ENCODE measurements around the gene AQP2. TPM values are rescaled to one million over a fixed set of nuclear protein-coding genes. Genes with fewer than 3 reads are reported as not detected.
"Not testable (repeated sequence)": the region's sequence is repeated elsewhere in the genome, so short reads cannot be mapped to it uniquely, and the experiment has no call there.

The AQP2 gene
- total RNA-seq, 4 donors from 2014 or later: 0.12 TPM; not detected in 3

GRCh38 chr12:49987625-49988303, 37.2 kb downstream of the AQP2 start:
- Histone ChIP-seq H3K36me3 (peaks cover 0 to 21% of the 10 kb centered on the region in 2 donors), H3K9me3 (no peaks in the 10 kb centered on the region), H3K27ac (peak overlapping the region in 3 of 4 donors; percentile 3 to 31 (median 27)), H3K4me1 (peaks cover 0 to 29% (median 7%) of the 10 kb centered on the region in 3 donors), H3K4me3 (no peak overlapping the region), H3K27me3 (no peaks in the 10 kb centered on the region)
- no peak for ATAC-seq
- WGBS, 2 donors (ENCODE audit: low coverage in 1 of 2): 60 to 62% methylated on average over 3 of the region's 4 CpGs
- TF ChIP-seq EP300 (IDR thresholded peaks at IDR 0.05): no peak
- peak; percentile 8 for TF ChIP-seq POLR2AphosphoS5 (IDR thresholded peaks at IDR 0.05)

- WGBS, 2 donors (ENCODE audit: low coverage in 1 of 2): 85 to 100% methylated on average over 2 of the region's 2 CpGs
- Histone ChIP-seq H3K36me3 (peaks cover 0 to 37% of the 10 kb centered on the region in 2 donors), H3K4me1 (peaks cover 0 to 19% (median 0%) of the 10 kb centered on the region in 3 donors)
- not testable (repeated sequence) for ATAC-seq, H3K27ac ChIP-seq, H3K27me3 ChIP-seq, H3K4me3 ChIP-seq, H3K9me3 ChIP-seq
Observed at GRCh38 chr12:49989400-49989799, 38.9 kb downstream of the AQP2 start.

DNA sequence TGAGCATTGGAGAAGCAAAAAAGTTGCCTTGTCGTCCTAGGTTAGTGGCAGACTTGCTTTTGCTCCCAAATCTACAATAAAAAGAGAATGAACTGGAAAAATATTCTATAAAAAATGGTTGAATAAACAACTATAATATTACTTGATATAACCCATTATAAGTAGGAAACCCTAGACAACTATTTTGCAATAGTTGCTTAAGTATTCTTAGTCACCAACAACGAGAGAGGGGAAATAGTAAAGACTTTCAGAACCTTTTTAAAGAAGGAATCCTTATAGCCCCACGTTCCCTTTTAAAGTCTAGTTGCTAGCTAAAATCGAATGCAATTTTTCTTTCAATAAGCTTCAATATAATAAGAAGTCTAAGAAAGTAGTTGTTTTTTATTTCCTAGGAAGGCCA, 39.7 kb downstream of the AQP2 start:
- no peak overlapping the region for H3K4me3 ChIP-seq
- no peak overlapping the region for H3K27ac ChIP-seq
- H3K4me1 ChIP-seq: peaks cover 0 to 13% (median 0%) of the 10 kb centered on the region in 3 donors
- H3K27me3 ChIP-seq: no peaks in the 10 kb centered on the region
- H3K36me3 ChIP-seq: peaks cover 0 to 46% of the 10 kb centered on the region in 2 donors
- WGBS, 2 donors (ENCODE audit: low coverage in 1 of 2): 78 to 83% methylated on average over 4 of the region's 4 CpGs
- H3K9me3 ChIP-seq: no peaks in the 10 kb centered on the region
- TF ChIP-seq POLR2A (IDR thresholded peaks at IDR 0.05): no peak
- no peak for TF ChIP-seq EP300 (IDR thresholded peaks at IDR 0.05)
- TF ChIP-seq POLR2AphosphoS5 (IDR thresholded peaks at IDR 0.05): no peak
- no peak for TF ChIP-seq CTCF (IDR thresholded peaks at IDR 0.05)
- ATAC-seq: no peak

- H3K36me3 ChIP-seq: peaks cover 0 to 68% of the 10 kb centered on the region in 2 donors
- H3K27ac ChIP-seq: no peak overlapping the region
- WGBS, 2 donors (ENCODE audit: low coverage in 1 of 2): 88 to 100% methylated on average over 2 of the region's 2 CpGs
- TF ChIP-seq POLR2AphosphoS5 (IDR thresholded peaks at IDR 0.05): no peak
- no peak for TF ChIP-seq EP300 (IDR thresholded peaks at IDR 0.05)
- TF ChIP-seq POLR2A (IDR thresholded peaks at IDR 0.05): no peak
- TF ChIP-seq CTCF (IDR thresholded peaks at IDR 0.05): no peak
- H3K9me3 ChIP-seq: no peaks in the 10 kb centered on the region
- H3K4me3 ChIP-seq: no peak overlapping the region
- H3K4me1 ChIP-seq: peaks cover 0 to under 1% (median 0%) of the 10 kb centered on the region in 3 donors
- H3K27me3 ChIP-seq: no peaks in the 10 kb centered on the region
- ATAC-seq: no peak
Observed at GRCh38 chr12:49998453-49998852, 47.9 kb downstream of the AQP2 start.

DNA sequence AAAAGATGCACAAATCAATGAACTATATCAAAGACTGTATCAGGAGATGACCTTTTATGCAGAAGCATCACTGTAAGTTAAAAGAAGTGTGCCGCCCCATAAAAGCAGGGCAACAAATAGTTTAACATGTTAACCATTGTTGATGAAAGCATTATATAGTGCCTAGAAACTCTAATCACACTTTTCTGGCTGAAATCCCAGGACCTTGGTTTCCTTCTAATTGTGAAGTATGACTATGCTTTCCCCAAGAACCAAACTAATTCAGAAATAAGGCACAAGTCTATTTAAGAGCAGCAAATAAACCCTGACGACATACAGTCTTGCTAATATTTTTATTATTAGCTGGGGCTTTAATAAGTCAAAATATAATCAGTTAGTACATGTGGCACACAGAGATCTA, 53.1 kb downstream of the AQP2 start:
- no peak for TF ChIP-seq POLR2A (IDR thresholded peaks at IDR 0.05)
- no peak for TF ChIP-seq EP300 (IDR thresholded peaks at IDR 0.05)
- TF ChIP-seq CTCF (IDR thresholded peaks at IDR 0.05): no peak
- no peak for TF ChIP-seq POLR2AphosphoS5 (IDR thresholded peaks at IDR 0.05)
- ATAC-seq: no peak
- 25 to 46% methylated on average over 1 to 2 of the region's 2 CpGs for WGBS, 2 donors (ENCODE audit: low coverage in 1 of 2)

GRCh38 chr12:50004696-50005095, 54.2 kb downstream of the AQP2 start:
- H3K27me3 ChIP-seq: no peaks in the 10 kb centered on the region
- no peak overlapping the region for H3K4me3 ChIP-seq
- no peak for ATAC-seq
- H3K27ac ChIP-seq: peak overlapping the region; percentile 45 to 70 (median 63)
- peaks cover 0 to 11% of the 10 kb centered on the region in 2 donors for H3K36me3 ChIP-seq
- TF ChIP-seq CTCF (IDR thresholded peaks at IDR 0.05): no peak
- no peak for TF ChIP-seq EP300 (IDR thresholded peaks at IDR 0.05)
- peaks cover 4 to 43% (median 10%) of the 10 kb centered on the region in 3 donors for H3K4me1 ChIP-seq
- H3K9me3 ChIP-seq: no peaks in the 10 kb centered on the region

More for the DNA sequence above, 53.1 kb downstream of the AQP2 start:
- Histone ChIP-seq H3K36me3 (peaks cover 0 to 21% of the 10 kb centered on the region in 2 donors), H3K4me3 (no peak overlapping the region), H3K4me1 (peaks cover 4 to 43% (median 10%) of the 10 kb centered on the region in 3 donors), H3K27me3 (no peaks in the 10 kb centered on the region), H3K9me3 (no peaks in the 10 kb centered on the region), H3K27ac (peak overlapping the region in 1 of 4 donors; percentile 70)

Measured in gastroesophageal sphincter (tissue), 4 donors.